HG02588 (cell line): ENCODE results near the gene HERC3.
A peak's percentile ranks its signal among the peaks of the same experiment; 100 is the strongest.

Experiments
- ATAC-seq: cut with Tn5 transposase; IDR thresholded peaks from one replicate; pipeline ENCODE4 v1.9.1; 2021; ENCODE audit warnings: mild to moderate bottlenecking, moderate library complexity; ENCODE audit not compliant: unreplicated experiment

The HERC3 gene

DNA sequence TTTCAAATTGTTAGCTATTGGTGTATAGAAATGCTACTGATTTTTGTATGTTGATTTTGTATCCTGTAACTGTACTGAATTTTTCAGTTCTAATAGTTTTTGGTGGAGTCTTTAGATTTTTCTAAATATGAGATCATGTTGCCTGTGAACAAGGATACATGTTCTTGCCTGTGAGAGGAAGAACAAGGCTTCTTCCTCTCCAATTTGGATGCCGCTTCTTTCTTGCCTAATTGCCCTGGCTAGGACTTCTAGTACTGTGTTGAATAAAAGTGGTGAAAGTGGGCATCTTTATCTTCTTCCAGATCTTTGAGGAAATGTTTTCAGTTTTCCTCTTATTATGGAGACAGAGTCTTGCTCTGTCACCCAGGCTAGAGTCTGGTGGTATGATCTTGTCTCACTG is 121.5 kb downstream of the HERC3 start:
- no peak for ATAC-seq

DNA sequence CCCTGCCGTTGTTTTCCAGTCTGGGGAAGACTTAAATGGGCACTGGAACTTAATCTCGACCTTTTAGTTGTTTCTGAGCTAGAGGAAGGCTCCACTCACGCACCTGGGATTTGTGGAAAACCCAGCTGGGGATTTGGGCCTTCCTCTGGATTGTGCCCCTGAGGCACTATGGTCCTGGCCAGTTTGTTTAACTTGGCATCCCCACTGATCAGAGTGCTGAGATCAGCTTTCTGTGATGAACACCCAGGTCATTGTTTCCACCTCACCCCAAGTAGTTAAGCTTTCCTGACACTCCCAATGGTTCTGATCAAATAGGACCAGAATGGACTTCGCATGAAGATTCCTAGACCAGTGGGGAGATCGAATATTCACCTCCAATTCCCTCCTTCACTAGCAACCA is 125.8 kb downstream of the HERC3 start:
- no peak for ATAC-seq

DNA sequence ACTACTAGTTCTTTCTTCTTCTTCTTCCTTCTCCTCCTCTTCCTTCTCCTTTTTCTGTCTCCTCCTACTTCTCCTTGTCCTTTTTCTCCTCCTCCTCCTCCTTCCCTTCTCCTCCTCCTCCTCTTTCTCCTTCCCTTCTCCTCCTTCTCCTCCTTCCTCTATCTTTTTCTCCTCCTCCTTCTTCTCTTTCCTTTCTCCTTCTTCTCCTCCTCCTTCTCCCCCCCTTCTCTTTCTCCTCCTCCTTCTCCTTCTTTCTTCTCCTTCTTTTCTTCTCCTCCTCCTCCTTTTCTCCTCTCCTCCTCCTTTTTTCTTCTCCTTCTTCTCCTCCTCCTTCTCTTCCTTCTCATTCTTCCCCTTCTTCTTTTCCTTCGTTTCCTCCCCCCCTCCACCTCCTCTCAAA is 127.1 kb downstream of the HERC3 start:
- ATAC-seq, result no peak

DNA sequence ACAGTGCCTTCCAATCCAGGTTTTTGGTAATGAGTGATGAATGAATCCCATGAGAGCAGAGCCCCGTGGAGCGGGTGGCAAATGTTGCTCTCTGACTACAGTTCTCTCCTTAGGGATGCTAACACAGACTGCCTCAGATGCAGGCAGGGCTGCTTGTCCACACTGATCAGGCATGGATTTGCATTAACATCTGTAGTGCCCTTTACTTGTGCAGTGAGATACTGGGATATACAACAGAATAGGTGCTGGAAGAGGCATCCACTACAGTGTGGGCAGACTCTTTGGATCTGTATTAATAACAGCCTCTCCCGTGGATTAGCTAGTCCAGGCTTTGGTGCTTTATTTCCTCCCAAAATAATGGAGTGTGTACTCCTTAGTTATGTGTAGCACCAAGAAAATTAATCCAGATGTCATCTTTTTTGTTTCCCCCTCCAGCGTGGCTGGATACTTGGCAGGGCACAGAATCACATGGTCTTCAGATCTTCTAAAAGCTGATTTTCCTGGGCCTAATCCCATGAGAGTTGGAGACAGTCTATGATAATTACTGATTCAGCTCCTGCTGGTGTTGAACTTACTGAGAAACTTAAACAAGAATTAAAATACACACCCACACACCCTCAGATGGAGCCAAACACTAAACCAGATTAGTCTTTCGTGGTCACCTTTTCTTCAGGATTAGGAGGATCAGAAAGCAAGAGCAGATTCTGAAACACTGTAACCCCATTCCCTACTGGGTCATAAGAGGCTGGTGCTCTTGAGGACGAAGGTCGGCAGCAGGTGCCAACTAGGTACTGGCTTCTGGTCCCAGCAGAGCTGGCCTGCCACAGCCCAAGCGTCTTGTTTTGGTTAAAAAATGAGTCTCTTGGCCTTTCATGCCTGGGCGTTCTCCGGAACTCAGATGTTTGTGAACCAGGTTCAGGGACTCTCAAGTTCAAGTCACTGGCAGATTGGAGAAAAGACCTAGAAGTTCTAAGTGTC is 128.5 kb downstream of the HERC3 start:
- no peak for ATAC-seq

DNA sequence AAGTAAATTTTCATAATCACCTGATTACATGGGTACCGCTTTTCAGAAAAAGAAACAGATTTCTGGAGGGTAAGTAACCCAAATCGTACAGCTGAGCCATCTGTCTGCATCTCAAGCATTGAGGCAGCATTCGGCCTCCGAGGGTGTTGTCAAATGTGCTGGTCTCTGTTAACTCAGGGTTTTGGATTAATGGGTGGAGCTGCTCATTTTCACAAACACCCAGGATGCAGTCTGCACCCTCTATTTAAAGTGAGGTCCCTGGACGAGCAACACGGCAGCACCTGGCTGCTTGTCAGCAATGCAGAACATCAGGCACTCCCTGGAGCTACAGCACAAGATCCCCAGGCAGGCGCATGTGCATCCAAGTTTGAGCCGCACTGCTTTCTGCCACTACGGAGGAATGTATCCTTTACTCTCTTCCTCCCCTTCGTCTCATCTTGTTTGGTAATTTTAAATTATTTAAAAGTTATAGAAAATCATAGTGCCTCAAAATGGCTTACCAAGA is 130.0 kb downstream of the HERC3 start:
- ATAC-seq, result no peak

DNA sequence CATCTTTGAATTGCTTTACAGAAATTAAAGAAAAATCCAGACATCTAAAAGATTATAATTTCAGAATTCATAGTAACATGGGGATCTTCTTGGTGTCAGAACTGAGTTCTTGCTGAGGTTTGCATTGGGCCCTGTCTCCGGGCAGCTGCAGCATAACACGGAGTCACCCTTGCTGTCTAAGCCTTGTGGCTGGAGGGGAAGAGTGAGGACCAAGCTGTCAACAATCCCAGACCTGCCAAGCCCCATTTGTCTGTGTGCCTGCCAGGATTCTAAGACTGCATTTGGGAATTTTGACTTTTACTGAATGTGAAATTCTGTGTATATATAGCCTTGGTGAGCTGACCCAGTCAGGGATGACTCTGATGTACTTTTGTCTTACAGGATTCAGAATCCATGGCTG is 130.5 kb downstream of the HERC3 start:
- no peak for ATAC-seq

DNA sequence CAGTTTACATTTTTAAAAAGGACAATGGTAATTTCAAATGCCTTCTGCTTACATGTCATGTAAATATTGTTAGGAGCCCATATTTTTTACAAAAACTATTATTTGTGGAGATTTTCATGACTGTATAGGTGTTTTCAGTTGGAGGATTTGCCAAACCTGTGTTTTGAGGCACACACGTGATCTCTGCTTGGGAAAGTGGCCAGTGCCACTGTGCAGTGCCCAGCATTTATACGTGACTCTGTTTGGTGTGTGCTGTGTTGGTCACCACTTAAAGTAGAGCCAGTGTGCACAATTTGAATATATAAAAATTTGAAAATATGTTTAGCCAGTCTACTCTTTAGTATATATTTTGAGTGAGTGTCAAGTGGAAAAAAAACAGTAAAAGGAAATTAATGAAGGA is 132.1 kb downstream of the HERC3 start:
- no peak for ATAC-seq

DNA sequence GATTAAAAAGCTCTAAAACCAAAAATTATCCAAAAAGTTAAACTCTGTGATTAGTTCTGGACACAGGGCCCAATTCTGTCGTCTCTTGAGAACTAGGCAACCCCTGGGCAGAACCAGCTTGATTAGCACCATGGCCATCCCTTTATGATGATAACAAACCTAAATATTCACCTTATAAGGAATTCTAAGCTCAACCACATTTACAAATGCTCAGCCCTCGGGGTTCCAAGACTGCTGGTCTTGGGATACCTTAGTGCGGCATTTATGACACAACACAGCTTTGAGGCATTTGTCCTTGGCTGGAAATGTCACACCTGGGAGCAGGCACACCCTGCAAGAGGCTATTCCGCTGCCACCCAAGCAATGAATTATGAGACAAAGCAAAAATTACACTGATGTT is 132.9 kb downstream of the HERC3 start:
- no peak for ATAC-seq

DNA sequence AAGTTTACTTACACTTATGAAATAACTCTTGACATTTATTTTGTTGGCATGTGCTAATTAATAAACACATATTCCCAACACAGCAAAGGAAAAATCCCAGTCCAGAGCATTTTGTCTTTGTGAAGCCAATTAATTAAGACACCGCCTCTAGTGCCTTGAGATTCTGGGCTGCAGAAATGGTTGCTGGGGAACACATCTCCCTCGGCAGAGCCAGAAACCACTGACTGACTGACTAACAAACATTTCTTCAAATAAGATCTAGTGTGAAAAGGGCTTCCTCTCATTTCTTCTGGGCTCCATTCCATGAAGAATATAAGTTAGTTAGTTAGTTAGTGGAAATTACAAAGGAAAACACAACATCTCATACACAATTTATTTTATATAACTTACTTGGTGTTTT is 133.7 kb downstream of the HERC3 start:
- ATAC-seq, result no peak

DNA sequence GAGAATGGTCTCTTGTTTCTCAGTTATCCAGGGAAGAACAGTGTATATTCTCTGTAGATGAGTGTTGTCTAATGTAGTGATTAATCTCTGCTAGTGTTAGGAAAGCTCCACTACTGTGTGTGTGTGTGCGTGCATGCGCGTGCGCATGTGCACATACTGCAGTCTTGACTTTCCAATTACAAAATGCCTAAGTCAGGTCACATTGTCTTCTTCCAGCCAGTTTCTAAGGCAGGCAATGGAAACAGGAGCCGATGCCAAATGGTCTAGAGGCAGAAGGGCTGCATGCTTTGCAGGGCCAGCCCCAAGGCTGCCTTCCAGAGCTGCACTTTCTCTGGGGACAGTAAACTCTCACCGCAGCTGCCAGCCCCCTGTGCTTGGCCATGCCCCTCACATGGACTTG is 135.9 kb downstream of the HERC3 start:
- ATAC-seq, result no peak

DNA sequence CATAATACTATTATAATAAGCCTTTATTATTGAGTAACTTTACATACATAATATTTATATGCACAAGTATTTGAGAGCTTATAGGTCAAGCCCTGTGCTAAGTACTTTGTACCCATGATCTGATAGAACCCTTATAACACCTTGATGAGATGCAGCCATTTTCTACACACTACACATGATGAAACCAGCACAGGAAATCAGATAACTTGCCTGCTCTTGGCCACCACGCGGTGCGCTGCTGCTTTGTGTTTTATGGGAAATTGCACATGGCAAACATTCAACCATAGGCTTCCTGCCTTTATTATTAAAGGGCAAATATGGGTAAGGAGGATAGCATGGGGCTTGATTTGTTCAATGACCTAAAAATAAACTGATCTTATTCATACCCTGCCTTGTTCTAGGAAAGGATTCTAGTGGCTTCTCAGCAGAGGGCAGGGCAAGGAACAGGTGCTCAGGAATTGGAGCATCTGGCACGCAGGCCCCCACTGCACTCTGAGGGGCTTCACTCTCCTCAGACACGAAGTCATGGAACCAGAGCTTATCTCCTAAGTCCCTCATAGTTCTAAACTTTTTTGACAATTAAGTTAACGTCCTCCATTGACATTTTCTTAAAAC is 137.0 kb downstream of the HERC3 start:
- ATAC-seq, result no peak

DNA sequence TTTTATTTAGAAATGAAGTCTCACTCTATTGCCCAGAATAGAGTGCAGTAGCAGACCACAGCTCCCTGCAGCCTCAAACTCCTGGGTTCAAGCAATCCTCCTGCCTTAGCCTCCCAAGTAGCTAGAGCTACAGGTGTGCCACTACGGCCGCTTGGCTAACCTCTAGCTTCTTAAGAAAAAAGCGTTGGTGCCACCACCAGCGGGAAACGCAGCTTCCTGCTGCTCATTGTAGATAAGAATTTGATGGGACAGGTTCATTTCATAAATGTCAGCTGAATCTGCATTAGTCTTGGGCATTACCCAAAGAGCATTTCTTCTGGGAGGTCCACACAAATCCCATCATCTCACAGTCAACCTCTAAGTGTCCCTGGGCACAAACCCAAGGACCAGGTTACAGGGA is 138.5 kb downstream of the HERC3 start:
- no peak for ATAC-seq

DNA sequence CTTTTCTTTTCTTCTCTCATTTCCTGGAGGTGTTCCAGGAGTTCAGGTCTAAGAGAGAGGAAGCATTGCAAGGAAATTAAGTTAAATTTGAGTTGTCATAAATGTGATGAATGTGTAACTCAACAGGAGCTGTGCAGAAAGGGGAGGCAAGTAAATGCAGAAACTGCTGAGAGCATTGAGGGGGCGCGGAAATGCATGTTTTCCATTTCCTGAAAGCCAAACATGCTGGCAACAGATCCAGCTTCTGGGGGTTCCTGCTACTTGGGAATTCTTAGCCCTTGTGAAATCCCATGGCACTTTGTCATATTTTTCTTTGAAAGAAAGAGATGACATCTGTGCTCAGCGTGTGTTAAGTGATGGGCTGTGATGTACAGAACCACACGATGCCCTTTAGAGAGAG is 139.1 kb downstream of the HERC3 start:
- ATAC-seq, result no peak

DNA sequence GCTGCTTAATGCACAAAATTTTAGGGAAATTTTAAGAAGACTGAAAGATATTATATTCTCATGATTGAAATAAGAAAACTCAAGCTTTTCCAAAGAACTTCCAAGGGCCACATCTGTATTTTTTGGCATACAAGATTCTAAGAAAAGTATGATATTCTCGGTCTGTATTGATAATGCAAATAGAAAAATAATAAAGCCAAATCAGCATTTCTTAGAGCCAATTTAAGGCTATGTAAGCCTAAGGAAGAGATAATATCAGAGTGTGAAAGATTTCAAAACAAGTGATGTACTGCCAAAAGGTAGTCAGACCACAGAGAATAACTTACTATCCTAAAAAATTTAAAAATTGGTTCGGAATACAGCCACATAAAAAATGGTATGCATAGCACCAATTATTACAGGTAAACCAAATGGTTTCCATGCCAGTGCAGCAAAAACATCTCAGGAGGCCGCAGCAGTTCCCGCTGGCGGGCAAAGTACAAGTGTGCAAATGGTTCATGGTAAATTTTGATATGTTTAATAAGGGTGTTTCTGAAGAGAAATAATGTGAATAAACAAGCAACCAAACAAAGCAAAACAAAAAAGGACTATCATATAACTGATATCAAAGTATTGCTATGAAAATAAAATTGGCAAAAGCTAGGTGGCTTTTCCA is 140.6 kb downstream of the HERC3 start:
- no peak for ATAC-seq

DNA sequence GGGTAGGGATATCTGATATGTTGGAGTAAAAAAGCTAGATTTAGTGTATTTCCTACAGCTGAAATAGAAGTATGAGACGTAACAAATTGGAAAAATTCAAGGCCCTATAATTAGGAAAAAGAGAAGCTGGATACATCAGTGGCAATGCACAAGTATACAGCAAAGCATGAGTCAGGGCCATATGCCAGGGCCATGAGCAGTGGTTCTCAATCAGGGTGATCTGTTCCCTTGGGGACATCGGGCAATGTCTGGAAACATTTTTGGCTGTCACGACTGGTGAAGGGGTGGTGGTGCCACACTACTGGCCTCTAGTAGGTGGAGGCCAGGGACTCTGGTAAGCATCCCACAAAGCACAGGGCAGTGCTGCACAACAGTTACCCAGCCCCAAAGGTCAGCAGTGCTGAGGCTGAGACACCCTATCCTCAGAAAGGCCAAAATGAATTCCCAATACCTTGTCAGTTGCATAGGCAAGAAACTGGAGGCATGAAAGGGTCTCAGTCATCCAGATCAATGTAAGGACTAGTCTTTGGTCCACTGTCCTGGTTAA is 142.2 kb downstream of the HERC3 start:
- ATAC-seq, result no peak

DNA sequence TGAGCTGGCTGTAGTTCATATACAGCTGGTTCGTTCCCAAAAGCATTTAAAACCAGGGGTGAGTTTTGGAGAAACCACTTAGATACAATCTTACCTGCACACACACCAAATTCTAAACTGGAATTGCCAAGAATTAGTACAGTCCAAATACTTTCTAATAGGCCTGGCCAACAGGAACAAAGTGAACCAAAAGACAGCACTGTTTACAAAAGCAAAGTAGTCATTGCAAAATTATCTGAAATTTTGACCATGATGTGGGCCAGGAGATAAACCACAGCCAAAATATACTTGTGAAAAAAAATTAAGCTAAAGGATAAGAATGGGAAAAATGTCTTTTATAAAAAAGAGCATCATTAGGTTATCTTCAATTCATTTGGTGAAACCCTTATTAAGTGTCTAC is 143.3 kb downstream of the HERC3 start:
- ATAC-seq, result no peak

DNA sequence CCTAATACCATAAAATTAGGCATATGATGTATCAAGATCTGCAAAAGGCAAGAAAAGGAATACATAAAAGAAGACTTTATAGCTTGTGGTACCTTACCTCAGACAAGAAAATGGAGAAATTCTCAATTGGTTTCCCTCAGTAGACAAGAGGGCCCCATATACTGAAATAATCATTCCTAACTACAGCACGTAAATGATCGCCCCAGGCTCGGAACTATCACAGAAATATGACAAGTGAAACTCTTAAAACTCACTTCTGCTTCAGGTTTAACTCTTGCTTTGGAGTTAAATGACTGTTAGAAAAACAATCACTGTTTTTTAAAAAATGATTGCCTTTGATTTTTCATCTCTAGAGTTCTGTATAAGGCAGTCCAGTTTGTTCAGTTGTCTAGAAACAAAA is 144.0 kb downstream of the HERC3 start:
- ATAC-seq, result no peak

DNA sequence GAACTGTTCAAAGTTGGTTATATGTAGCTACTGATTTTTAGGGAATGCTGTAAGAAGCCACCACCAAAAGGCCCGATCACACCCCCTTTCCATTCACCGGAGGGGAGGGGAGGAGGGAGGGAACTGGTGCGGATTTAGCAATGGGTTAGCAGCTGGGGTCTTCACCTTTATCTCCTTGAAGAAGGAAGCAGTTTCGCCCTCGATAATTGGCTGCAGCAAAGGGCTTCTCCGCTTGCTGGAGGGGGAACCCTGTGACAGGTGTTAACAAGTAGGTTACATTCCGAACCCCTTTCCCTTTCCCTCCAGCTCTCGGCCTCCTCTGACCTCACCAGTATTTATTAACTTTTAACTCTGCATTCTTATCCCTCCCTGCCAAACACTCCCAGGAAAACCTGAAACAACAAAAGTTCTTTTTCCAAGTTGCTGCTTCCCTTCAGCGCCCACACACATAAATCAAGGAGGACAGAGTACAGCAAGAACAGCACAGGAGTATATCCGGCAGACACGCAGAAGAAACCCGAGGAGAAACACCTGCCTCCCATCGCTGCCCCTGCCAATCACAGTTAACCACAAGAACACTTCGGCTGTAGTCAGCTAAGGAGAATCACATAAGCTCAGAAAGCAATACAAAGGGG is 145.1 kb downstream of the HERC3 start:
- ATAC-seq, result peak; percentile 68

DNA sequence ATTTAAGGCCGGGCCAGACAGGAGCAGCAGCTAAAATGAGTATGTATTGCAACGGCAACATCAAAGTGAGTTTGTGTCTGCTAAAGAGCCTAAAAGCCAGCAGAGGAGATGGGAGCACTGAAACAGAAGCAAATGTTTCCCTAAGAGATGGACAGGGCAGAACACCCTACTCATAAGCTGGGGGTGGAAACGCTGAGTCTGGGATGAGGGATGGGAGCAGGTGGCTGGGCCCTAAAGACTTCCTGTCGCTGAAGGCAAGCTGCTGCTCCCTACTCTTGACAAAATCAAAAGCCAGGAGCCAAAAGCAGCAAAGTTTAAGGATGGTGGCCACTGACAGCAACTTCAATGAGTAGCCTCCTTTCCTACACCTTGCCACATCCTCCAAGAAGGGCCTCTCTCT is 145.9 kb downstream of the HERC3 start:
- no peak for ATAC-seq

DNA sequence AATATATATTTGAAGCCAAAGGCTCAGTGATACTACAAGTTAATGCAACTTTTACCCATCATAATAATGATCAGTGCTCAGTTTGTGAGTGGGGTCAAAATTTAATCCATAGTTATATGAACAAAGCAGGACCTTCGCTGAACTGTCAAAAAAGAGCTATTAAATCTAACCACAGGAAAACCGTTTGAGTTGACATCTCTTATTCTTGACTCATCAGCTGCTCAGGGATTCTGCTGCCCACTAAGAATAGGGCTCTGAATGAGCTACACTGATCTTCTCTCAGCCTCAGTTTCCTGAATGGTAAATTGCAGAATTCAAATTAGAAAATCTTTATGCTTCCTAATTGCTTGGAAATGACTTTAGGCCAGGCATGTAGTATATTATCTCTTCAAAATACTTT is 150.3 kb downstream of the HERC3 start:
- no peak for ATAC-seq

DNA sequence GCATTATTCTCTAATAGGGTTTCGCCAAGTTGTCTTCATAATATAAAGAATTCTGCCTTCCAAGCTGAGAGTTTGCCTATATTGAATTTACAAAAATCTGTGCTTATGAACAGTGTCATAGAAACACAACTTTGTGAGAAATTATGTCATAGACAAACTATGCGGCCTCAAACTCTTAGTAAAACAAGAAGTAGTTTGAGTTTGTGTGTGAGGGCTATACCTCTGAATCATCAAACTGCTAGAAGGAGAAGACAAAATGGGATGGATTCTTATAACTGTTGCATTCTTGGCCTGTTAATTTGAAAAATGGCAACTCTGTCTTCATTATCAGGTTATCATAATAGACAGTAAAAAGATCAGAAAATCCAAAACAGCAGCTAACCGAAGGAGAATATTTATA is 151.4 kb downstream of the HERC3 start:
- no peak for ATAC-seq
